Esophagus muscularis mucosa (tissue), 4 donors: ENCODE results near the gene RBL1. TPM values are rescaled to one million over a fixed set of nuclear protein-coding genes. Genes with fewer than 3 reads are reported as not detected.

Experiments used
- DNase-seq: peaks from one replicate; pipeline ENCODE4 v3.0.0-alpha.2; 2017; ENCODE audit errors: extremely low spot score
- H3K27ac ChIP-seq, 4 donors: fragments of 200-600 bp; sonication (generic); replicated peaks in 1 of 4; 1 replicate in 3 of 4; 2 replicates in 1 of 4; pipeline ENCODE4 v1.5.1; 2016 to 2019; ENCODE audit warnings: mild to moderate bottlenecking in 1 of 4
- H3K27me3 ChIP-seq, 4 donors: fragments of 200-600 bp; sonication (generic); one replicate each; pipeline versions ENCODE4 v1.5.1 to v1.6.0; 2016 to 2019
- H3K36me3 ChIP-seq, 4 donors: fragments of 200-600 bp; sonication (generic); one replicate each; pipeline ENCODE4 v1.5.1; 2016 to 2019
- H3K4me1 ChIP-seq, 4 donors: fragments of 200-600 bp; sonication (generic); one replicate each; pipeline ENCODE4 v1.5.1; 2016 to 2019
- H3K4me3 ChIP-seq, 4 donors: fragments of 200-600 bp; sonication (generic); 1 replicate in 2 of 4; 2 replicates in 2 of 4; pipeline ENCODE4 v1.5.1; 2016 to 2019; ENCODE audit warnings: mild to moderate bottlenecking in 4 of 4, moderate library complexity in 1 of 4
- H3K9me3 ChIP-seq, 4 donors: fragments of 200-600 bp; sonication (generic); 1 replicate in 3 of 4; 2 replicates in 1 of 4; pipeline ENCODE4 v1.5.1; 2016 to 2019
- EP300 ChIP-seq: sonication (generic); formaldehyde crosslinking; IDR thresholded peaks from one replicate; pipeline ENCODE4 v1.6.1; 2017; ENCODE audit warnings: antibody characterized with exemption
- POLR2A ChIP-seq: fragments of 450-650 bp; IDR thresholded peaks from one replicate; pipeline ENCODE4 v1.6.1; 2017; ENCODE audit warnings: antibody characterized with exemption, moderate library complexity, mild to moderate bottlenecking, low read depth
- POLR2AphosphoS5 ChIP-seq, 2 donors: sonication (generic); formaldehyde crosslinking; IDR thresholded peaks; one replicate each; pipeline ENCODE4 v1.6.1; 2017; ENCODE audit warnings: antibody characterized with exemption in 2 of 2
- WGBS: methylation state at CpG from one replicate; pipeline ENCODE4 v1.1.5; 2018; 5-methylcytosine and 5-hydroxymethylcytosine counted together
- intact Hi-C: fragments of 100-400 bp; cut with DNase I; formaldehyde crosslinking; loops from one replicate; pipeline ENCODE4 v1.15.1; 2023
- total RNA-seq, 4 donors: library from RNA; depleted of rRNA; stranded (reverse); fragments of >200 nt; gene quantifications; one replicate each; pipeline versions ENCODE4 v1.1.0 to v1.2.1, GENCODE V29; 2016
- TF ChIP-seq, protein P1 (sequence below), 3 experiments: fragments of 200-600 bp in 2 of 3; fragments of 450-650 bp in 1 of 3; sonication (generic) in 2 of 3; IDR thresholded peaks; one replicate each; pipeline ENCODE4 v1.5.1; 2017 to 2019; ENCODE audit warnings: antibody characterized with exemption in 3 of 3, mild to moderate bottlenecking in 2 of 3, moderate library complexity in 1 of 3

Gene RBL1
- total RNA-seq, 4 donors from 2014 or later: 4.3 to 8.3 (median 5.7) TPM

DNA sequence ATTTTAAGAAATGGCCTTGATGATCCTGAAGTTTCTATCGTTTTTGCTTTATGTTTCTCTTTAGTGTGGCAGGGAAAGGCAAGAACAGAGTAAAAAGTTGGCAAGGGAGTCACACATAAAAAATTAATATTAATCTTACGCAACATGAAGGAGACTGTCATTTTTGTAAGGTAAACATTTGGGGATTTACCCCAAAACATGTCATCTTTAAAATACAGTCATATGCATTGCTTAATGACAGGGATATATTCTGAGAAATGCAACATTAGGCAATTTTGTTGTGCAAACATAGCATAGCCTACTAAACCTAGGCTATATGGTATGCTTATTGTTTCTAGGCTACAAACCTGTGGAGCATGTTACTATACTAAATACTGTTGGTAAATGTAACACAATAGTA is 5.4 kb downstream of the RBL1 start:
- peaks cover 5 to 13% (median 10%) of the 10 kb centered on the region in 4 donors for H3K4me1 ChIP-seq
- peaks cover 0 to 24% (median 3%) of the 10 kb centered on the region in 4 donors for H3K36me3 ChIP-seq
- no peak overlapping the region for H3K27ac ChIP-seq
- H3K4me3 ChIP-seq: no peak overlapping the region
- no peak for TF ChIP-seq EP300
- no peak for TF ChIP-seq POLR2A
- TF ChIP-seq, protein P1, sequence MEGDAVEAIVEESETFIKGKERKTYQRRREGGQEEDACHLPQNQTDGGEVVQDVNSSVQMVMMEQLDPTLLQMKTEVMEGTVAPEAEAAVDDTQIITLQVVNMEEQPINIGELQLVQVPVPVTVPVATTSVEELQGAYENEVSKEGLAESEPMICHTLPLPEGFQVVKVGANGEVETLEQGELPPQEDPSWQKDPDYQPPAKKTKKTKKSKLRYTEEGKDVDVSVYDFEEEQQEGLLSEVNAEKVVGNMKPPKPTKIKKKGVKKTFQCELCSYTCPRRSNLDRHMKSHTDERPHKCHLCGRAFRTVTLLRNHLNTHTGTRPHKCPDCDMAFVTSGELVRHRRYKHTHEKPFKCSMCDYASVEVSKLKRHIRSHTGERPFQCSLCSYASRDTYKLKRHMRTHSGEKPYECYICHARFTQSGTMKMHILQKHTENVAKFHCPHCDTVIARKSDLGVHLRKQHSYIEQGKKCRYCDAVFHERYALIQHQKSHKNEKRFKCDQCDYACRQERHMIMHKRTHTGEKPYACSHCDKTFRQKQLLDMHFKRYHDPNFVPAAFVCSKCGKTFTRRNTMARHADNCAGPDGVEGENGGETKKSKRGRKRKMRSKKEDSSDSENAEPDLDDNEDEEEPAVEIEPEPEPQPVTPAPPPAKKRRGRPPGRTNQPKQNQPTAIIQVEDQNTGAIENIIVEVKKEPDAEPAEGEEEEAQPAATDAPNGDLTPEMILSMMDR (IDR thresholded peaks at IDR 0.05): no peak
- TF ChIP-seq POLR2AphosphoS5 (IDR thresholded peaks at IDR 0.05): no peak
- no peak for DNase-seq
- intact Hi-C loops: no loop called here
- WGBS: 93% methylated on average over 2 of the region's 2 CpGs
- no peaks in the 10 kb centered on the region for H3K9me3 ChIP-seq
- H3K27me3 ChIP-seq: no peaks in the 10 kb centered on the region

DNA sequence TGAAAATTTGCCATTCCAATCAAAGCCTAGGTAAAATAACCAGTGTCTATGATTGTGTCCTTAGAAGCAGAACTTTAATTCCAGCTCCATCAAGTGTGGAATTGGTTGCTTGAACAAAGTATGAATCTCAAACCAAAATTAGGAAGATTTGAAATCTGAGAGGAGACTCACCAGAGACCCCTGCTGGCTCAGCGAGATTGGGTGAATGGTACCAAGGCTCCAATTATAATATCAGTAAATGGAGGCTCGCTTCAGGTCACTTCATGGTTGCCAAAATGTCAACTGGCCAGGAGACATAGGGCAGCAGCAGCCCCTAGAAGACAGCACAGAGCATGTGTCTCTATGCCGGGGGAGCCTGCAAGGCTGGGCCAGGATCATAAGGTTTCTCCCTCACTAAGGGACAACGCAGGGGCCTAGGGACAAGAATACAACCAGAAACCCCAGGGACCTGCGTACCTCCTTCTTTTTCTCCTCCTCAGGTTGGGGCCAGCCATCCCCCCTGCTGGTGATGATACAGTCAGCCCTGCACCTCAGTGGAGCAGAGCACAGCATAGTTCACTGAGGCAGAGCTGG is 14.0 kb downstream of the RBL1 start:
- DNase-seq: no peak
- WGBS: 98% methylated on average over 5 of the region's 5 CpGs
- no peak for TF ChIP-seq POLR2A
- TF ChIP-seq, protein P1 (IDR thresholded peaks at IDR 0.05): peak in 1 of 3 experiments; percentile 45
- TF ChIP-seq POLR2AphosphoS5 (IDR thresholded peaks at IDR 0.05): no peak
- TF ChIP-seq EP300: no peak
- no peaks in the 10 kb centered on the region for H3K9me3 ChIP-seq
- H3K4me3 ChIP-seq: no peak overlapping the region
- no peaks in the 10 kb centered on the region for H3K4me1 ChIP-seq
- peaks cover 0 to 29% (median 7%) of the 10 kb centered on the region in 4 donors for H3K36me3 ChIP-seq
- no peaks in the 10 kb centered on the region for H3K27me3 ChIP-seq
- H3K27ac ChIP-seq: no peak overlapping the region
- intact Hi-C loops: no loop called here

DNA sequence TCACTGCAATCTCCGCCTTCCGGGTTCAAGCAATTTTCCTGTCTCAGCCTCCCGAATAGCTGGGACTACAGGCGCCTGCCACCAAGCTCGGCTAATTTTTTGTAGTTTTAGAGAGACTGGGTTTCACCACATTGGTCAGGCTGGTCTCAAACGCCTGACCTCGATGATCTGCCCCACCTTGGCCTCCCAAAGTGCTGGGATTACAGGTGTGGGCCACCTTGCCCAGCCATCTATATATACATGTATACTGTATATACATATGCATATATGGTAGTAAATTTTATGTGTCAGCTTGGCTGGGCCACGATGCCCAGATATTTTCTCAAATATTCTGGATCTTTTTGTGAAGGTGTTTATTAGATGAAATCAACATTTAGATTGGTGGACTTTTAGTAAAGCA is 18.8 kb downstream of the RBL1 start:
- intact Hi-C loops: no loop called here
- WGBS: 96% methylated on average over 8 of the region's 8 CpGs
- H3K9me3 ChIP-seq: no peaks in the 10 kb centered on the region

DNA sequence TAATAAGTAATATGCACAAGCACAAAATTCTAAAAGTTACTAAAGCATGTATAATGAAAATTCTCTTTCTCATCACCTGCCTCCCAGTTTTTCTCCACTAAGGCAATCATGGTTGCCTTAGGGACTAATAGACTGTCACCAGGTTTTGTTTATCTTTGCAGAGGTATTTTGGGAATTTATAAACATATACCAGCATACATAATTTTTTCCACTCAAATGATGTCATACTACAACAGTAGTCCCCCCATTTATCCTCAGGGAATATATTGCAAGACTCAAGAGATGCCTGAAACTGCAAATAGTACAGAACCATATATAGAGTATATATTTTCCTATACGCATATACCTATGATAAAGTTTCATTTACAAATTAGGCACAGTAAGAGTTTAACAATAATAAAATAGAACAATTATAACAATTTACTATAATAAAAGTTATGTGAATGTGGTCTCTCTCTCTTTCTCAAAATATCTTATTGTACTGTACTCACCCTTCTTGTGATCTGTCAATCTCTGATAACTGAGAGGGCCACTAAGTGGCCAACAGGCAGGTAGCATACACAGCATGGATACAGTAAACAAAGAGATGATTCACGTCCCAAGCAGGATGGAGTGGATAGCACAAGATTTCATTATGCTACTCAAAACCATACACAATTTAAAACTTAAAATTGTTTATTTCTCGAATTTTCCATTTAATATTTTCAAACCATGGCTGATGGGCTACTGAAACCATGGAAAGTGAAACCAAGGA is 19.7 kb downstream of the RBL1 start:
- H3K9me3 ChIP-seq: no peaks in the 10 kb centered on the region
- intact Hi-C loops: no loop called here
- H3K27ac ChIP-seq: no peak overlapping the region
- no peak for DNase-seq
- TF ChIP-seq POLR2A (no peak), POLR2AphosphoS5 (IDR thresholded peaks at IDR 0.05) (no peak), EP300 (no peak)
- TF ChIP-seq, protein P1 (IDR thresholded peaks at IDR 0.05): no peak
- H3K4me1 ChIP-seq: peaks cover 0 to 7% (median 2%) of the 10 kb centered on the region in 4 donors
- WGBS: 78% methylated on average over 3 of the region's 3 CpGs
- H3K36me3 ChIP-seq: peaks cover 0 to 4% (median 0%) of the 10 kb centered on the region in 4 donors
- H3K27me3 ChIP-seq: no peaks in the 10 kb centered on the region
- no peak overlapping the region for H3K4me3 ChIP-seq

More for the DNA sequence above, 18.8 kb downstream of the RBL1 start:
- Histone ChIP-seq H3K4me3 (no peak overlapping the region), H3K36me3 (peaks cover 0 to 4% (median 1%) of the 10 kb centered on the region in 4 donors), H3K27me3 (no peaks in the 10 kb centered on the region), H3K4me1 (peaks cover 0 to 7% (median 2%) of the 10 kb centered on the region in 4 donors), H3K27ac (no peak overlapping the region)
- DNase-seq: no peak
- TF ChIP-seq, protein P1 (IDR thresholded peaks at IDR 0.05): no peak
- TF ChIP-seq POLR2A: no peak
- no peak for TF ChIP-seq POLR2AphosphoS5 (IDR thresholded peaks at IDR 0.05)
- TF ChIP-seq EP300: no peak
